HG03520 (cell line): Measurements from ENCODE around the gene SYS1.

Source experiments
- ATAC-seq: cut with Tn5 transposase; IDR thresholded peaks from one replicate; pipeline ENCODE4 v1.9.1; 2021; ENCODE audit warnings: mild to moderate bottlenecking, moderate library complexity; ENCODE audit not compliant: unreplicated experiment

Gene SYS1

GRCh38 chr20:45409521-45410272, 46.7 kb downstream of the SYS1 start:
- ATAC-seq: no peak

DNA sequence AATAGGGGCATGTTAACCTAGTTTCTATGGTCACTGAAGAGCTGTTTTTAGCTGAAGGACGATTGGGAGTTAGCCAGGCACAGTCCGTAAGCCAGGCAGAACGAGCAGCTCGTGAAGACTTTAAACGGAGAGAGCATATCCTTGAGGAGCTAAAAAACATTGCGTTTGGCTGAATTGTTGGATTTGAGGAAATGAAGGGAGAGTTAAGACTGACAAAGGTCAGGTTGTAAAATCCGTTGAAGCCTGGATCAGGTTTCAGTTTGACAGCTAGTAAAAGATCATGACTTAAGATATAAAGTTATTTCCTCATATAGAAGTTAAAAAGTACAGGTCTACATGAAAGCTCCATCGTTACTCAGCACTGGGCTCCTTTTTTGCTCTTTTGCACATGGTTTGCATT, 47.9 kb downstream of the SYS1 start:
- no peak for ATAC-seq

- no peak for ATAC-seq
Observed at GRCh38 chr20:45412653-45413052, 49.7 kb downstream of the SYS1 start.

- ATAC-seq: no peak
Observed at GRCh38 chr20:45413479-45413878, 50.5 kb downstream of the SYS1 start.

- ATAC-seq: peak; percentile 56
Observed at GRCh38 chr20:45415822-45416637, 53.1 kb downstream of the SYS1 start, which contains the start of gene PIGT. Gene PIGT (plus strand): TSS chr20:45416141. CDS start chr20:45416157, 16 bp downstream.

GRCh38 chr20:45416917-45417316, 54.0 kb downstream of the SYS1 start:
- ATAC-seq: no peak
